Uterus (tissue), 4 donors: Measurements from ENCODE around the gene KCNK1. TPM values are rescaled to one million over a fixed set of nuclear protein-coding genes. Genes with fewer than 3 reads are reported as not detected.

ENCODE experiments used
- DNase-seq, 2 donors: peaks; one replicate each; pipeline ENCODE4 v3.0.0-alpha.2; 2019 to 2020
- H3K27ac ChIP-seq, 2 donors: fragments of 200-600 bp; sonication (generic); 1 replicate in 1 of 2; 2 replicates in 1 of 2; pipeline ENCODE4 v1.5.1; 2016 to 2018
- H3K27me3 ChIP-seq, 2 donors: fragments of 200-600 bp; sonication (generic); one replicate each; pipeline ENCODE4 v1.5.1; 2018 to 2019; ENCODE audit warnings: control low read depth in 1 of 2
- H3K36me3 ChIP-seq, 2 donors: fragments of 200-600 bp; sonication (generic); one replicate each; pipeline ENCODE4 v1.5.1; 2019; ENCODE audit warnings: control low read depth in 1 of 2
- H3K4me1 ChIP-seq, 2 donors: fragments of 200-600 bp; sonication (generic); one replicate each; pipeline ENCODE4 v1.5.1; 2018 to 2019; ENCODE audit warnings: control low read depth in 1 of 2
- H3K4me3 ChIP-seq, 2 donors: fragments of 200-600 bp; sonication (generic); 1 replicate in 1 of 2; 2 replicates in 1 of 2; pipeline ENCODE4 v1.5.1; 2018 to 2019; ENCODE audit warnings: mild to moderate bottlenecking in 1 of 2
- H3K9me3 ChIP-seq, 2 donors: fragments of 200-600 bp; sonication (generic); one replicate each; pipeline ENCODE4 v1.5.1; 2019; ENCODE audit warnings: control low read depth in 1 of 2
- POLR2A ChIP-seq, 2 donors: fragments of 450-650 bp; IDR thresholded peaks; one replicate each; pipeline ENCODE4 v1.6.1; 2016; ENCODE audit warnings: antibody characterized with exemption in 2 of 2, mild to moderate bottlenecking in 1 of 2, moderate library complexity in 1 of 2
- intact Hi-C: fragments of 100-400 bp; cut with DNase I; formaldehyde crosslinking; loops from one replicate; pipeline ENCODE4 v1.15.1; 2023; ENCODE audit warnings: low total_unique reads
- total RNA-seq, 4 donors: library from RNA; depleted of rRNA in 3 of 4; stranded (reverse); fragments of >200 nt in 3 of 4; gene quantifications; one replicate each; pipeline versions ENCODE4 v1.1.0 to v1.2.4, GENCODE V29; 2014 to 2023
- TF ChIP-seq, protein P1 (sequence below), 4 experiments: fragments of 200-600 bp in 2 of 4; fragments of 450-650 bp in 2 of 4; sonication (generic) in 2 of 4; IDR thresholded peaks; one replicate each; pipeline ENCODE4 v1.5.1; 2016 to 2019; ENCODE audit warnings: antibody characterized with exemption in 4 of 4, mild to moderate bottlenecking in 2 of 4, moderate library complexity in 1 of 4
- donor health status: DM: yes; HTN: yes; CAD: no.

The KCNK1 gene
- total RNA-seq, 4 donors from 2014 or later, result 1.0 to 17.1 (median 7.9) TPM

GRCh38 chr1:233664804-233665574 is 51.1 kb downstream of the KCNK1 start:
- TF ChIP-seq, protein P1, sequence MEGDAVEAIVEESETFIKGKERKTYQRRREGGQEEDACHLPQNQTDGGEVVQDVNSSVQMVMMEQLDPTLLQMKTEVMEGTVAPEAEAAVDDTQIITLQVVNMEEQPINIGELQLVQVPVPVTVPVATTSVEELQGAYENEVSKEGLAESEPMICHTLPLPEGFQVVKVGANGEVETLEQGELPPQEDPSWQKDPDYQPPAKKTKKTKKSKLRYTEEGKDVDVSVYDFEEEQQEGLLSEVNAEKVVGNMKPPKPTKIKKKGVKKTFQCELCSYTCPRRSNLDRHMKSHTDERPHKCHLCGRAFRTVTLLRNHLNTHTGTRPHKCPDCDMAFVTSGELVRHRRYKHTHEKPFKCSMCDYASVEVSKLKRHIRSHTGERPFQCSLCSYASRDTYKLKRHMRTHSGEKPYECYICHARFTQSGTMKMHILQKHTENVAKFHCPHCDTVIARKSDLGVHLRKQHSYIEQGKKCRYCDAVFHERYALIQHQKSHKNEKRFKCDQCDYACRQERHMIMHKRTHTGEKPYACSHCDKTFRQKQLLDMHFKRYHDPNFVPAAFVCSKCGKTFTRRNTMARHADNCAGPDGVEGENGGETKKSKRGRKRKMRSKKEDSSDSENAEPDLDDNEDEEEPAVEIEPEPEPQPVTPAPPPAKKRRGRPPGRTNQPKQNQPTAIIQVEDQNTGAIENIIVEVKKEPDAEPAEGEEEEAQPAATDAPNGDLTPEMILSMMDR (IDR thresholded peaks at IDR 0.05), result no peak
- TF ChIP-seq POLR2A (IDR thresholded peaks at IDR 0.05), result no peak
- no peaks in the 10 kb centered on the region for H3K27me3 ChIP-seq
- H3K4me3 ChIP-seq, result no peak overlapping the region
- H3K36me3 ChIP-seq, result no peaks in the 10 kb centered on the region
- no peak for DNase-seq
- no peaks in the 10 kb centered on the region for H3K9me3 ChIP-seq
- H3K27ac ChIP-seq, result no peak overlapping the region
- peaks cover 0 to 4% of the 10 kb centered on the region in 2 donors for H3K4me1 ChIP-seq
- intact Hi-C loops, result no loop called here

DNA sequence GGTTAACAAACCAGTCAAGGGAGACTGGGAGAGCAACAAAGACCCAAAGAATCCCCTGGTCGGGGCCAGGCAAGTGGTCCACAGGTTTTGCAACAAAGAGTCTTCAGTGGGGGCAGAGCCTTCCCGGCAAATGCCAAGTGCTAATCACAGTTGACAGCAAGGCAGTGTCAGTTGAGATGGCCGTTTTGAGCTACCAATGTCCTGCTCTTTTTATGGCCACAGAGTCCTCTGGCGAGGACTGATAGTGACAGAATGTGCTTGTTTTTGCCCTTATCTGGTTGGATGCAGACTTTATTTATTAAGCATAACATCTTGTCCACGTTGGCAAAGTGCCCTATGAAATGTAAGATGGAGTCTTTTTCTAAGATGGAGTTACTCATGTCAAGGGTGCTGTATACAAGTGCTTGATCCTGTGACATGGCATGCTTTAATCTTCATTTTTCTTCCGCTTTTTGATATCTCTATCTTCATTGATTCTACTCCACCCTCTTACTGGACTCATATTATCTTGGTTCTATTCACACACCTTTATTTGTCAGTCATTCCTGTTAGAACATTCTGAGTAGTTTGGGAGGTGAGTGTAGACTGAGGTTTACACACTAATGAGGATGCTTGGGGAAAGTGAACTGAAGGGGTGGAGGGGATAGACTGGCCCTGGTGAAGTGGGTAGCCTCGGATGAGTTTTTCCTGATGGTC is 51.8 kb downstream of the KCNK1 start:
- intact Hi-C loops, result no loop called here
- Histone ChIP-seq H3K27ac (no peak overlapping the region), H3K9me3 (no peaks in the 10 kb centered on the region), H3K36me3 (no peaks in the 10 kb centered on the region), H3K4me1 (peaks cover 0 to 4% of the 10 kb centered on the region in 2 donors), H3K4me3 (no peak overlapping the region), H3K27me3 (no peaks in the 10 kb centered on the region)
- no peak for DNase-seq
- no peak for TF ChIP-seq POLR2A (IDR thresholded peaks at IDR 0.05)
- TF ChIP-seq, protein P1 (IDR thresholded peaks at IDR 0.05), result no peak

- Histone ChIP-seq H3K4me3 (no peak overlapping the region), H3K27me3 (no peaks in the 10 kb centered on the region), H3K9me3 (no peaks in the 10 kb centered on the region), H3K27ac (peak overlapping the region; percentile 3 to 45), H3K4me1 (peaks cover 0 to 4% of the 10 kb centered on the region in 2 donors), H3K36me3 (no peaks in the 10 kb centered on the region)
- intact Hi-C loops, result no loop called here
- no peak for TF ChIP-seq POLR2A (IDR thresholded peaks at IDR 0.05)
- TF ChIP-seq, protein P1 (IDR thresholded peaks at IDR 0.05), result no peak
- no peak for DNase-seq
Observed at GRCh38 chr1:233667741-233668140, 53.8 kb downstream of the KCNK1 start.

GRCh38 chr1:233668146-233668724 is 54.3 kb downstream of the KCNK1 start:
- Histone ChIP-seq H3K4me3 (no peak overlapping the region), H3K4me1 (peaks cover 0 to 6% of the 10 kb centered on the region in 2 donors), H3K27me3 (no peaks in the 10 kb centered on the region), H3K36me3 (no peaks in the 10 kb centered on the region), H3K9me3 (no peaks in the 10 kb centered on the region), H3K27ac (peak overlapping the region; percentile 45 to 61)
- intact Hi-C loops, result no loop called here
- TF ChIP-seq, protein P1 (IDR thresholded peaks at IDR 0.05), result no peak
- TF ChIP-seq POLR2A (IDR thresholded peaks at IDR 0.05), result no peak
- no peak for DNase-seq
